GM12872 (cell line): ENCODE results near the gene MARCHF3.

Experiments
- TF ChIP-seq, protein P1 (sequence below): IDR thresholded peaks from 3 replicates; pipeline ENCODE4 v1.5.1; 2011; ENCODE audit warnings: low read depth, mild to moderate bottlenecking, low read length, moderate library complexity; ENCODE audit not compliant: insufficient read depth

The MARCHF3 gene

DNA sequence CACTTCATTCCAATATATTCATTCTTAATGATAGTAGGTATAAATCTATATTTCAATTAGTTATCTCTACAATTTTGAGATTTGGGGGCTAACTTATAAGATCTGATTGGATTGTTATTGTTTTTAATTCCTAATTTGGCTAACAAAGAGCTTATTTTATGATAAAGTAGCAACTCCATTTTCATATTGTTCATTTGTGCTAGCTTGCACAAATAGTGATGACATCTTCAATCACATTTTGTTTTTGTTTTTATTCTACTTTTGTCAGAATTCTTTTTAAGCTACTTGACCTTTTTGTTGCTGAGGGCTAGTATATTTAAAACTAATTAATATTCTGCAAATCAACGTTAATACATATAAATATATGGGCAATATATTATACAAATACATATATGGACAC lies 22.8 kb downstream of the MARCHF3 start:
- TF ChIP-seq, protein P1, sequence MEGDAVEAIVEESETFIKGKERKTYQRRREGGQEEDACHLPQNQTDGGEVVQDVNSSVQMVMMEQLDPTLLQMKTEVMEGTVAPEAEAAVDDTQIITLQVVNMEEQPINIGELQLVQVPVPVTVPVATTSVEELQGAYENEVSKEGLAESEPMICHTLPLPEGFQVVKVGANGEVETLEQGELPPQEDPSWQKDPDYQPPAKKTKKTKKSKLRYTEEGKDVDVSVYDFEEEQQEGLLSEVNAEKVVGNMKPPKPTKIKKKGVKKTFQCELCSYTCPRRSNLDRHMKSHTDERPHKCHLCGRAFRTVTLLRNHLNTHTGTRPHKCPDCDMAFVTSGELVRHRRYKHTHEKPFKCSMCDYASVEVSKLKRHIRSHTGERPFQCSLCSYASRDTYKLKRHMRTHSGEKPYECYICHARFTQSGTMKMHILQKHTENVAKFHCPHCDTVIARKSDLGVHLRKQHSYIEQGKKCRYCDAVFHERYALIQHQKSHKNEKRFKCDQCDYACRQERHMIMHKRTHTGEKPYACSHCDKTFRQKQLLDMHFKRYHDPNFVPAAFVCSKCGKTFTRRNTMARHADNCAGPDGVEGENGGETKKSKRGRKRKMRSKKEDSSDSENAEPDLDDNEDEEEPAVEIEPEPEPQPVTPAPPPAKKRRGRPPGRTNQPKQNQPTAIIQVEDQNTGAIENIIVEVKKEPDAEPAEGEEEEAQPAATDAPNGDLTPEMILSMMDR, result no peak

DNA sequence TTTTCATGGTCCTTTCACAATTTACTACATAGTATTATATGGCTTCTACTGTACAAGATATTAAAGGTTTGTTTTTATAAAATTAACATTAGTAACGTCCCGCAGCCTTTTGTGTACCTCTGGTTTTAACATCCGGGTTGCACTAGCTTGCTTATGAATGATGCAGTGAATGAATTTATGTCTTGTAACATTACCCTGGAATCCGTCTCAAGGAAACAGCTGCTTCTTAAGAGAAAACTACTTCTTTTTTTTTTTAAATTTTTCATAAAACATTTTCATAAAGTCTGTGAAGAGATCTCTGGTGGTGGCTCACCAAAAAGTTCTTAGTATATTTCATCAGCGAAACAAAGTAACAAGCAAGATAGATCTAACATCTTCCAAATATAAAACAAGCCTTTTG lies 23.6 kb downstream of the MARCHF3 start:
- TF ChIP-seq, protein P1, result no peak

DNA sequence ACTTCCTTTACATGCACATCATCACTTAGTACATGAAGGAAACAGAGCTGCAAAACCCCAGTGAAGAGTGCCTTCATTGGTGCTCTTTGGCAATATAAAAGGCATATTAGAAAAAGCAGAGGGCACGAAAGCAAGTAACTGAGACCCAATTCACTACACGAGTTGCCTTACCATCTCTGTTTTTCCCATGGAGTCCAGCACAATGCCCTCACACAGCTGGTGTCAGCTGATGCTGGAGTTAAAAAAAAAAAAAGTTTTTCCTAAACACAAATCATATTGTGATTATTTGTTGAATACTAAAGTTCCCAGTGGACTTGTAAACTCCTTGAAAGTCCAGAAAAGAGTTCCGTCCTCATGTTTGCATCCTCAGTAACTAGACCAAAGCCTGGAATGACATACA lies 25.6 kb downstream of the MARCHF3 start:
- TF ChIP-seq, protein P1, result no peak

DNA sequence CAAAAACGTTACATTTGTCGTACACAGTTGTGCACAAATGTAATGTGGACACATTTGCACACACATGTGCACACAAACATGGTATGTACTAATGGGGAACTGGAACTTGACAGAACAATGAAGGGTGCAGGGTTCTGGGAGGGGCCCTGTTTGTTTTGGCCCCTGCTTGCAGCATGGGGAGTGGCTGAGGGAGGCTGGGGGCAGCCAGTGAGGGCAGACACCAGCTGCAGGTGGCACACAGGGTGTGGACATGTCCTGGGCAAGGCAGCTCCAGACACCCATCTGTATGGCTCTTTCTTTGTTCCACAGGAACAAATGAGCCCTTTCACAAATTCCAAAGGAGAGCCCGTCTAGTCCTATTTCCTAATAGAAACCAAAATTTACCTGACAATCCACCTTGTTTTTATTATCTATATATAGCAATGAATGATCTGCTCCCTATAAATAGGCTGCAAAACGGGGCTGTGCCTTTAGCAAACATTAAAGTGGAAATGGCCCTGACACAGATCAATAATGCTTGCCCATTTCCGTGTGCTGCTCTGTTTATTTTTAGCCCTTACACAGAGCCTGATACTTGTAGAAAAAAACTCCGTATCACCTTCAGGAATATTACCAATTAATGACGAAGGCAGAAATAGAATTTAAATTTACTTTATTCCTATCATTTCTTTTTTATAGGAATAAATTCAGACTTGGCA lies 26.4 kb downstream of the MARCHF3 start:
- TF ChIP-seq, protein P1, result no peak

DNA sequence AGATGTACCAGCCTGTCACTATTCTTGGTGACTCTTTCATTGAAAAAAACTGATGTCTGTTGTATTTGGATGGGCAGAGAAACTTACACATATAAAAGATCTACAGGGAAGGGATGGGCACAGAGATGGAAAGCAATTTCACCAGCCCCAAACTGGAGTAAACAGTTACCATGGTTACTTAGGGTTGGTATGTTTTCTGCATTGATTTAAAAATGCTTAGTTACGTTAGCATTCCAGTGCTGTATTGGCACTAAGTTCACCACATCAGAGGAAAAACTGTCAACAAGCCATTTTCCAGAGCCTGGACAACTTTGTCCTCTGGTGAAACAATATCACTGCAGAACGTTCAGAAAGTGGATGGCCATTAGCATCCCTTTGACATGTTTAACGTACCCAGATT lies 28.0 kb downstream of the MARCHF3 start:
- TF ChIP-seq, protein P1, result no peak

DNA sequence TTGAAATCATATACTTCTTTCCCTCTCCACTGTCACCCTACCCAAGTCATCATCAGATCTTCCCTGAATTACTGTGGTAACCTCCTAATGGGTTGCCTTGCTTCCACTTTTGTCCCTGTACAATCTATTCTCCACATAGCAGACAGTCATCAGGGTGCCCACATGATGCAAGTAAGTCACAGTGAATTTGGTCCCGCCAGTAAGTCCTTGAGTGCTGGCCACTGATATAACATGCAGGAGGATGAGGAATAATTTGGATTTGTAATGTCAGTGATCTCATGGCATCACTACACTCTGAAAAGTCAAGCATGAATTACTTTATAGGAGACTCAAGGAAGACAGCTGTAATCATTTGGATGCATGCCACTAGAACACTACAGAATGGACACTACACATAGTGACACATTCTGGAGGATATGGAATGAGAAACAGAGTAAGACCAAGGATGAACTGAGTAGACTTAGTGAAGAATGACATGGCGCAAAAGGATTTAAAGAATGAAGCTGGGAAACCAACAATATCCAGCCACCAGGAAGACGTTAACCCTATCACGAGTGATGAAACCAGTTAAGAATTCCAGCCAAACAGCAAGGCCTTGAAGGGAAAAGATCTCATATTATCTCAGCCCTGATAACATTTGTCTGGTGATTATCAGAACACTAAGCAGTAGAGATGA lies 28.6 kb downstream of the MARCHF3 start:
- TF ChIP-seq, protein P1, result no peak

DNA sequence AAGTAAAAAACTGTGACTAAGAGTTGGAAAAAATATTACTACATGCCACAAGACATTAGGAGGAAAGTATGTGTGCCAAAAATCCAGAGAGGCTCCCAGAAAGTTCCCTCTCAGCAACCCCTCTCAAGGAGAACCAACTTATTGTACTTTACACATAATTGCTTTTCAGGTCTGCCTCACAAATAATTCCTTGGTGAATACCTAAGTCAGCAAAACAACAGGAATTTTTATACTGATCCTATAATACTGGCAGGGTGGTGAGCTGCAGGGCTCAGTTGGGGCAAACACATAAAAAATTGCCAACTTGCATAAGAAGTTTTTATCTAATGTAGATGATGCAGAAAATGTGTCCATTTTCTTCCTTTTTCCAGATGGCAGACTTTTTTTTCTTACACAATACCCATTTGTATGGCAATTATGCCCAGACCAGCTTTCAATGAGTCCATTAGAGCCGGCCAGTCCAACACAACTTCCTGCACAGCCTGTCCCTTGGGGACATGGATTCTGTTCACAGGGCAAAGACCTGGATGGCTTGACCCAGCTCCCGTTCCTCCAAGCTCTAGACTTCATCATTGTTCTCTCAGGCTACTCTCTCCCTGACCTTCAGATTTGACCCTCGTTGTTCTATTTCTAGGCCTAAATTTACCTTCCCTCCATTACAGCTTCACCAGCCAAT lies 31.3 kb downstream of the MARCHF3 start:
- TF ChIP-seq, protein P1, result no peak
